GM12801 (cell line): Measurements from ENCODE around the gene ADAMTS12.

Source experiments
- CTCF ChIP-seq: IDR thresholded peaks from one replicate; pipeline ENCODE4 v1.5.1; 2011; ENCODE audit warnings: control low read depth; ENCODE audit not compliant: insufficient read length; ENCODE audit errors: extremely low read depth

The ADAMTS12 gene

GRCh38 chr5:33688526-33688925 lies 203.3 kb downstream of the ADAMTS12 start:
- TF ChIP-seq CTCF: no peak

GRCh38 chr5:33688066-33688465 lies 203.7 kb downstream of the ADAMTS12 start:
- no peak for TF ChIP-seq CTCF

- no peak for TF ChIP-seq CTCF
Measured at GRCh38 chr5:33685873-33686755, 205.7 kb downstream of the ADAMTS12 start.

GRCh38 chr5:33684496-33685159 lies 207.2 kb downstream of the ADAMTS12 start:
- TF ChIP-seq CTCF: no peak

GRCh38 chr5:33679791-33680190 lies 212.0 kb downstream of the ADAMTS12 start:
- no peak for TF ChIP-seq CTCF

- TF ChIP-seq CTCF: no peak
Measured at GRCh38 chr5:33675958-33676464, 215.8 kb downstream of the ADAMTS12 start.

- no peak for TF ChIP-seq CTCF
Measured at GRCh38 chr5:33671700-33672291, 220.0 kb downstream of the ADAMTS12 start.
